Measurements from ENCODE around the gene CPB1.

DNA sequence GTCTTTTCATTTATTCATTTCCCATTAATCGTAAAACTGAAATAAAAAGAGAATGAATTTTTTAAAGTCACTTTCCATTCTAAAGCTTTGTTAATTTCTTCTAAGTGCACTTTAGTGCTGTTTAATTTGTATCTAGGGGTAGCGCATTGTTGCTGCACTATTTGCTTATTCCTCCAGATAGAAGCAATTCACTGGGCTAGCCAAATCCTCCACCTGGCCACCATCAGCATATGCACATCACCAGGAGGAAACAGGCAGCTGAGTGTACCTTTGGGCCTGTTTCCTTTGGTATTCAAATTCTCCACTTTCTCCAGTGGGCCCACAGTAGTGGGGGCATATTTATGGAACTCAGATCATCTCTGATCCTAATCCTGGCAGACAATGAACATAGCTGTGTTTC, 29.8 kb upstream of the CPB1 start:
- TF ChIP-seq, protein P1, sequence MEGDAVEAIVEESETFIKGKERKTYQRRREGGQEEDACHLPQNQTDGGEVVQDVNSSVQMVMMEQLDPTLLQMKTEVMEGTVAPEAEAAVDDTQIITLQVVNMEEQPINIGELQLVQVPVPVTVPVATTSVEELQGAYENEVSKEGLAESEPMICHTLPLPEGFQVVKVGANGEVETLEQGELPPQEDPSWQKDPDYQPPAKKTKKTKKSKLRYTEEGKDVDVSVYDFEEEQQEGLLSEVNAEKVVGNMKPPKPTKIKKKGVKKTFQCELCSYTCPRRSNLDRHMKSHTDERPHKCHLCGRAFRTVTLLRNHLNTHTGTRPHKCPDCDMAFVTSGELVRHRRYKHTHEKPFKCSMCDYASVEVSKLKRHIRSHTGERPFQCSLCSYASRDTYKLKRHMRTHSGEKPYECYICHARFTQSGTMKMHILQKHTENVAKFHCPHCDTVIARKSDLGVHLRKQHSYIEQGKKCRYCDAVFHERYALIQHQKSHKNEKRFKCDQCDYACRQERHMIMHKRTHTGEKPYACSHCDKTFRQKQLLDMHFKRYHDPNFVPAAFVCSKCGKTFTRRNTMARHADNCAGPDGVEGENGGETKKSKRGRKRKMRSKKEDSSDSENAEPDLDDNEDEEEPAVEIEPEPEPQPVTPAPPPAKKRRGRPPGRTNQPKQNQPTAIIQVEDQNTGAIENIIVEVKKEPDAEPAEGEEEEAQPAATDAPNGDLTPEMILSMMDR (IDR thresholded peaks at IDR 0.05) = no peak
- TF ChIP-seq POLR2A (IDR thresholded peaks at IDR 0.05) = no peak
